Measurements from ENCODE around the gene SLC23A2.

The SLC23A2 gene

DNA sequence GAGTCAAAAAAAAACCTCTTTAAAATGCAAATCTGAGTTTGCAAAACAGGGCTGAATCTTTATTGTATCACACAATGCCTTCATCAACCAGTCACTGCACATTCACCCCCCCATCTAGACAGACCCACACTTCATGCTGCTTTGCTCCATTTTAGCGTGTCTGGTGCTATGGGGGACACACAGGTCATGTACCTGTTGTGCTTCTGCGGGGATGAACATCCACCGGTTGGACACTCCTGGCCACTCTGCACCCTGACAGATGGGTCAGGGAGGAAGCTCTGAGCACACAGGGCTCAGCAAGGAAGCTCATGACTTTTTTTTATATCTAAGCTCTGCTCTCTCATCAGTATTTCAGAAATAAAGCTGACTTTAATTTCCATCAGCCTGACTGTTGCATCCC lies 143.3 kb downstream of the SLC23A2 start:
- ATAC-seq: no peak
- no peak for TF ChIP-seq GLIS3 (CRISPR knock-in tag; IDR thresholded peaks at IDR 0.05)
- TF ChIP-seq ZNF8 (CRISPR knock-in tag; IDR thresholded peaks at IDR 0.05): no peak
- TF ChIP-seq RARB (CRISPR knock-in tag; IDR thresholded peaks at IDR 0.05): no peak

DNA sequence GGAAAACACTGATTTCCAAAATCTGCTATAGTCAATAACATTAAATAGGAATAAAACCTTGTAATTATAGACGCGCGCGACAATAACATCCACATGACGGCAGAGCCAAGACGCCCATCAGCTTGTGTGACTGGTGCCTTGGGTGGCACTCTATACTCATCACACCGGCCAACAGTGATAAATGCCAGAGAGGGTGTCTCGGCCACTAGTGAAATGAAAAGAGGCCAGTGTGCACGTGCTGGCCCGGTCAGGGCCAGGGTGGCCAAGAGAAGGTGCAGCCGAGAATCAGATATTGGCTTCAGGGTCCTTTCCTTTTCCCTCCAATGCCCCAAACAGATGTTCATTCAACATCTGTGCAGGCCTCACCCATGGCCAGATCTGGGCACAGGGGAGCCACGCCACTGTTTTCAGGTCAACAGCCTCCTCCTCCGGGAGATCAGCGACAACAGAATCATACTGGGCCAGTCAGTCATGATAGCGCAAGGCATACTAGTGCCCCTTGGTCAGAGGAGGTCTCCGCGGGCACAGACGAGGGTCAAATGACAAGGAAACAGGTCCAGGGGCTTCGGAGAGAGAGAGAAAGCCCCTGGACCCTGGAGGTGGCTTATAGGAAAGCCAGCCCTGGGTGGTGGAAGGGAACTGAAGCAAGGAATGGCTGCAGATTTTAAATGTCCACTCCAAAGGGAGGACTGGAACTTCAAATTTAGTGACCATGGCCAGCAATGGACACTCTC lies 145.1 kb downstream of the SLC23A2 start:
- no peak for TF ChIP-seq ZC3H10 (CRISPR knock-in tag; IDR thresholded peaks at IDR 0.05)
- no peak for TF ChIP-seq ZFP3 (CRISPR knock-in tag; IDR thresholded peaks at IDR 0.05)
- TF ChIP-seq ZNF565 (CRISPR knock-in tag; conservative IDR thresholded peaks at IDR 0.05; ENCODE audit: low read depth): no peak
- no peak for TF ChIP-seq CREB5 (CRISPR knock-in tag; IDR thresholded peaks at IDR 0.05; ENCODE audit: low read depth)
- no peak for TF ChIP-seq GLIS3 (CRISPR knock-in tag; IDR thresholded peaks at IDR 0.05)
- TF ChIP-seq ZNF8 (CRISPR knock-in tag; IDR thresholded peaks at IDR 0.05): no peak
- no peak for TF ChIP-seq ZNF70 (CRISPR knock-in tag; IDR thresholded peaks at IDR 0.05)
- no peak for TF ChIP-seq ARNTL (CRISPR knock-in tag; IDR thresholded peaks at IDR 0.05; ENCODE audit: borderline replicate concordance, low read depth)
- TF ChIP-seq TOX (CRISPR knock-in tag; IDR thresholded peaks at IDR 0.05; ENCODE audit: borderline replicate concordance): no peak
- TF ChIP-seq, protein P1, sequence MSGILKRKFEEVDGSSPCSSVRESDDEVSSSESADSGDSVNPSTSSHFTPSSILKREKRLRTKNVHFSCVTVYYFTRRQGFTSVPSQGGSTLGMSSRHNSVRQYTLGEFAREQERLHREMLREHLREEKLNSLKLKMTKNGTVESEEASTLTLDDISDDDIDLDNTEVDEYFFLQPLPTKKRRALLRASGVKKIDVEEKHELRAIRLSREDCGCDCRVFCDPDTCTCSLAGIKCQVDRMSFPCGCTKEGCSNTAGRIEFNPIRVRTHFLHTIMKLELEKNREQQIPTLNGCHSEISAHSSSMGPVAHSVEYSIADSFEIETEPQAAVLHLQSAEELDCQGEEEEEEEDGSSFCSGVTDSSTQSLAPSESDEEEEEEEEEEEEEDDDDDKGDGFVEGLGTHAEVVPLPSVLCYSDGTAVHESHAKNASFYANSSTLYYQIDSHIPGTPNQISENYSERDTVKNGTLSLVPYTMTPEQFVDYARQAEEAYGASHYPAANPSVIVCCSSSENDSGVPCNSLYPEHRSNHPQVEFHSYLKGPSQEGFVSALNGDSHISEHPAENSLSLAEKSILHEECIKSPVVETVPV (CRISPR knock-in tag; IDR thresholded peaks at IDR 0.05): no peak
- TF ChIP-seq PATZ1 (CRISPR knock-in tag; IDR thresholded peaks at IDR 0.05; ENCODE audit: borderline replicate concordance): no peak
- TF ChIP-seq BACH2 (CRISPR knock-in tag; IDR thresholded peaks at IDR 0.05; ENCODE audit: borderline replicate concordance): no peak
- no peak for TF ChIP-seq OSR1 (CRISPR knock-in tag; IDR thresholded peaks at IDR 0.05)
- TF ChIP-seq ISL1 (CRISPR knock-in tag; IDR thresholded peaks at IDR 0.05): no peak
- TF ChIP-seq RARB (CRISPR knock-in tag; IDR thresholded peaks at IDR 0.05): no peak
- no peak for TF ChIP-seq TSHZ2 (CRISPR knock-in tag; IDR thresholded peaks at IDR 0.05)
- TF ChIP-seq TCF4 (CRISPR knock-in tag; IDR thresholded peaks at IDR 0.05; ENCODE audit: borderline replicate concordance): no peak
- TF ChIP-seq SNAI2 (CRISPR knock-in tag; IDR thresholded peaks at IDR 0.05): no peak
- no peak for ATAC-seq

DNA sequence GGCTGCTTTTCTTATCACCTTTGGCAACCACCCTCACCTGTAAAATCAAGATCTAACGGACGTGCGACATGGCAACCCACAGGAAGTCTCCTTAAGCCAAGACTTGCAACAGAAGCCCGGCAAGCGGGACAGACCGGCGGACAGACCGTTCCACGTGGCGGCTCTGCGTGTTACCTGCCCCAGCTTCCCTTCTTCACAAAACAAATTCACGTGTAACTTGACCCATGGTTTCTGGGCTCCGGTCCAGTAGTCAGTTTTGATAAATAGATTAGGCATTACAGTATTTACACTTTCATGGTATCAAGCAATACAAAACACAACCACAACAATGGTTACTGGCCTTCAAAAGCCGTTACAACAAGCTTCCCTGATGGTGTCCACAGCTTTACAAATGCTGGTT lies 145.8 kb downstream of the SLC23A2 start:
- TF ChIP-seq, protein P1 (CRISPR knock-in tag; IDR thresholded peaks at IDR 0.05): no peak
- TF ChIP-seq CREB5 (CRISPR knock-in tag; IDR thresholded peaks at IDR 0.05; ENCODE audit: low read depth): no peak
- no peak for ATAC-seq

All from SK-N-SH treated with all-trans-retinoic acid at 6 μM for 48 hours (cell line).